ENCODE measurements around the gene NDUFAF7.

DNA sequence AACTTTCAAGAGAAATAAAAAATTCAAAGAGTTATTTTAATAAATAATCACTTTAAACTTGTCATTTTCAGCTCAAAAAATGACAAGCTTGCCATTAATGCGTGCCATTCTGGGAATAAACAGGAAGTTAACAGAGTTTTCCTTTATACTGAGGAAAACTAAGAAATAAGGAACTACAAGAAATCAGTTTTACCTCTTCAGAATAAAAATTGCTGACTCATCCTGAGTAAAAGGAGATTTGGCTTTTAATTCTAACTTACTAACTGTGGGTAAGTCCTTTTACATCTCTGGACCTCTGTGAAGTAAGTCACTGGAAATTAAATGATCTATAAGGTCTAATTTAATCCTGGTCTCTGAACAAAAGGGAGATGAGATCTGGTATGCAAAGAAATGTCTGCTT is 16.2 kb upstream of the NDUFAF7 start:
- TF ChIP-seq, protein P1, sequence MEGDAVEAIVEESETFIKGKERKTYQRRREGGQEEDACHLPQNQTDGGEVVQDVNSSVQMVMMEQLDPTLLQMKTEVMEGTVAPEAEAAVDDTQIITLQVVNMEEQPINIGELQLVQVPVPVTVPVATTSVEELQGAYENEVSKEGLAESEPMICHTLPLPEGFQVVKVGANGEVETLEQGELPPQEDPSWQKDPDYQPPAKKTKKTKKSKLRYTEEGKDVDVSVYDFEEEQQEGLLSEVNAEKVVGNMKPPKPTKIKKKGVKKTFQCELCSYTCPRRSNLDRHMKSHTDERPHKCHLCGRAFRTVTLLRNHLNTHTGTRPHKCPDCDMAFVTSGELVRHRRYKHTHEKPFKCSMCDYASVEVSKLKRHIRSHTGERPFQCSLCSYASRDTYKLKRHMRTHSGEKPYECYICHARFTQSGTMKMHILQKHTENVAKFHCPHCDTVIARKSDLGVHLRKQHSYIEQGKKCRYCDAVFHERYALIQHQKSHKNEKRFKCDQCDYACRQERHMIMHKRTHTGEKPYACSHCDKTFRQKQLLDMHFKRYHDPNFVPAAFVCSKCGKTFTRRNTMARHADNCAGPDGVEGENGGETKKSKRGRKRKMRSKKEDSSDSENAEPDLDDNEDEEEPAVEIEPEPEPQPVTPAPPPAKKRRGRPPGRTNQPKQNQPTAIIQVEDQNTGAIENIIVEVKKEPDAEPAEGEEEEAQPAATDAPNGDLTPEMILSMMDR (IDR thresholded peaks at IDR 0.05) = no peak
- no peak for TF ChIP-seq POLR2A (IDR thresholded peaks at IDR 0.05)
- no peak for TF ChIP-seq EP300 (IDR thresholded peaks at IDR 0.05)
- TF ChIP-seq POLR2AphosphoS5 (IDR thresholded peaks at IDR 0.05) = no peak
